Liver (tissue), 3 donors: ENCODE data around the gene NCOR2.

Experiments
- CTCF ChIP-seq: fragments of 150-350 bp; IDR thresholded peaks from 2 replicates; pipeline ENCODE4 v1.5.1; 2017; ENCODE audit warnings: improper control_type of control experiment, low read depth, low read length; ENCODE audit not compliant: missing input control
- HNF4G ChIP-seq: IDR thresholded peaks from 2 replicates; pipeline ENCODE4 v1.6.1; 2016; ENCODE audit warnings: antibody characterized with exemption
- JUND ChIP-seq, 2 donors: IDR thresholded peaks; 2 replicates each; pipeline ENCODE4 v1.6.1; 2016; ENCODE audit warnings: antibody characterized with exemption in 2 of 2
- REST ChIP-seq: IDR thresholded peaks from 2 replicates; pipeline ENCODE4 v1.6.1; 2016; ENCODE audit warnings: antibody characterized with exemption, mild to moderate bottlenecking
- SP1 ChIP-seq: IDR thresholded peaks from 2 replicates; pipeline ENCODE4 v1.6.1; 2018; ENCODE audit warnings: antibody characterized with exemption, mild to moderate bottlenecking
- TAF1 ChIP-seq: conservative IDR thresholded peaks from 2 replicates; pipeline ENCODE4 v1.6.1; 2016; ENCODE audit warnings: antibody characterized with exemption, mild to moderate bottlenecking
- YY1 ChIP-seq: IDR thresholded peaks from 2 replicates; pipeline ENCODE4 v1.6.1; 2016; ENCODE audit warnings: antibody characterized with exemption, mild to moderate bottlenecking
- TF ChIP-seq, protein P1 (sequence below): IDR thresholded peaks from 2 replicates; pipeline ENCODE4 v1.6.1; 2016; ENCODE audit warnings: antibody characterized with exemption
- TF ChIP-seq, protein P2 (sequence below): IDR thresholded peaks from 2 replicates; pipeline ENCODE4 v1.6.1; 2016; ENCODE audit warnings: antibody characterized with exemption
- donor health status: healthy.
- donor health status: healthy.

DNA sequence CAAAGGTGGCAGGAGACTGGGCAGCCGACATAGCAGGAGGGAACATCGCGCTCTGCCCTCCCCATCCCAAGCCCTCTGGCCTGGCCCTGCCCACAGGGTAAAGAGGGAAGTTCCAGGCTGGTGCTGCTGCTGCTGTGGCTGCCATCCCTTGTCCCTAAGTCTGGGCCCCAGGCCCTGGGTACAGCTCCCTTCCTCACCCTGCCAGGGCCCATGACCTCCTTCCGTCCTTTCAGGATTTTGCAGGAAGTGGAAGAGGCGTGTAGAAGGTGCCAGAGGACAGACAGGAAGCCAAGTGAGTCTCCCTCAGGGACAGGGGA lies 14.7 kb upstream of the NCOR2 start:
- TF ChIP-seq YY1 = no peak
- TF ChIP-seq CTCF = no peak
- no peak for TF ChIP-seq HNF4G
- TF ChIP-seq, protein P1, sequence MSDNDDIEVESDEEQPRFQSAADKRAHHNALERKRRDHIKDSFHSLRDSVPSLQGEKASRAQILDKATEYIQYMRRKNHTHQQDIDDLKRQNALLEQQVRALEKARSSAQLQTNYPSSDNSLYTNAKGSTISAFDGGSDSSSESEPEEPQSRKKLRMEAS = no peak
- TF ChIP-seq JUND (IDR thresholded peaks at IDR 0.05) = no peak
- TF ChIP-seq REST = no peak
- no peak for TF ChIP-seq SP1
- no peak for TF ChIP-seq TAF1
- TF ChIP-seq, protein P2, sequence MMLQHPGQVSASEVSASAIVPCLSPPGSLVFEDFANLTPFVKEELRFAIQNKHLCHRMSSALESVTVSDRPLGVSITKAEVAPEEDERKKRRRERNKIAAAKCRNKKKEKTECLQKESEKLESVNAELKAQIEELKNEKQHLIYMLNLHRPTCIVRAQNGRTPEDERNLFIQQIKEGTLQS = no peak
